Embryonic facial prominence (tissue), 1 donor: ENCODE measurements around the gene ACTR3C.
"Not testable (repeated sequence)": the region's sequence is repeated elsewhere in the genome, so short reads cannot be mapped to it uniquely, and the experiment has no call there.

Experiments used
- DNase-seq: peaks from one replicate; pipeline ENCODE4 v3.0.0-alpha.2; 2016; ENCODE audit errors: extremely low spot score

Gene ACTR3C

DNA sequence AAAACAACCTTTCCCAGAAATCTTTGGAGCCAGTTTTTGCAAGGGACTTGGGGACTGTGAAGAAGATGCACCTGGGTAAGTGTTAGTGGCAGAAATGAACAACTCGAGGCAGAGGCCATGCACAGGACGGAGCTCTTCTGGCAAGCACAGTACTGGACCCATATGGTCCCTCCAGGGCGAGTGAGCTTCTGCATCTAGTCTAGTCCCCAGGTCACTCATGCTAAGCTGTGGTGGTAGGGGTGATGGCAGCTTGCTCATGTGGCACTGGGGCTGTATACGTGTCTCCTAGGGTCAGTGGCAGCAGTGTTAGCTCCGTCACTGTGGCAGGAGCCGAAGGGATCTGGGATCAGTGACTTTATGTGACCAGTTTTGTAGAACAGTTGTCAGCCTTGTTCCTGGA lies 9.5 kb downstream of the ACTR3C start:
- DNase-seq, result no peak

DNA sequence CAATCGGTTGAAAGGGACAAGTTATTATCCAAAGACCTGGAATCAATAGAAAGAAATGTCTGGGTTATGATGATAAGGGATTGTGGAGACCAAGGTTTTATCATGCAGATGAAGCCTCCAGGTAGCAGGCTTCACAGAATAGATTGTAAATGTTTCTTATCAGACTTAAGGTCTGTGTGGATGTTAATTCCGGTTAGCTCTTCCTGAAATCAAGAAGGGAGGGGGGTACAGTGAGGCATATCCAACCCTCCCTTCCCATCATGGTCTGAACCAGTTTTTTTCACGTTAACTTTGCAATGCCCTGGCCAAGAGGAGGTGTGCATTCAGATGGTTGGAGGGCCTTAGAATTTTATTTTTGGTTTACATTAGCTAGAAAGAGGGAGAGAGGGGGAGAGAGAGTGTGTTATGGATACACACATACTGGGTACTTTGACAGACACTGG lies 10.0 kb downstream of the ACTR3C start:
- DNase-seq, result no peak

DNA sequence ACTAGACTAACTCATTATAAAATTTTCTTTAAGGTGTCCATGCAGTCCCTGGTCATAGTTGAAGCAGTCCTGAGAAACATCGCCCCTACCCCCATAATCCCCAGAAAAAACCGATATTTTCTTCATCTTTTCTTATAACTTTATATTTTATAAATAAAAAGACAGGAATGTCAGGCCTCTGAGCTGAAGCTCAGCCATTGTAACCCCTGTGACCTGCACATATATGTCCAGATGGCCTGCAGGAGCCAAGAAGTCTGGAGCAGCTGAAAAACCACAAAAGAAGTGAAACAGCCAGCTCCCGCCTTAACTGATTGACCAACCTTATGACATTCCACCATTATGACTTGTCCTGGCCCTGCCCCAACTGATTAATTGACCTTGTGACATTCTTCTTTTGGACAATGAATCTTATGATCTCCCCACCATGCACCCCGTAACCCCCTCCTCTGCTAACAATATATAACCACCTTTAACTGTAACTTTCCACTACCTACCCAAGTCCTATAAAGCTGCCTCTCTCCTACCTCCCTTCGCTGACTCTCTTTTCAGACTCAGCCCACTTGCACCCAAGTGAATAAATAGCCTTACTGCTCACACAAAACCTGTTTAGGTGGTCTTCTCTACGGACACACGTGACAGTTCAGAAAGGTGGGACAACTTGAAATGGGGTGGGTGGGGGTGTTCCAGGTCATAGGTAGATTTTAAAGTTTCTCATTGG lies 10.5 kb downstream of the ACTR3C start:
- not testable (repeated sequence) for DNase-seq

DNA sequence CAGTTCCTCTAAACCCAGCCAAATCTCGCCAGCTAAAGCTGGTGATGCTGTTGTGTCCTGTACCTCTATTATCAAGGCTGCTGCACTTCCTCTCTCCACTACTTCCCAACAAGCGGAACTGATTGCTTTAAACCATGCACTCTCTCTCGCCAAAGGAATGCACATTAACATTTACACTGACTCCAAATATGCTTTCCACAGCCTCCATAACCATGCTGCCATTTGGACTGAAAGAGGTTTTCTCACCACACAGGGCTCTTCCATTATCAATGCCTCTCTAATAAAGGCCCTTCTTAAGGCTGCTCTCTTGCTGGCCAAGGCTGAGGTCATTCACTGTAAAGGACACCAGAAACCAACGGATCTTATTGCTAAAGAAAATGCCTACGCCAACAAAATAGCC lies 11.6 kb downstream of the ACTR3C start:
- DNase-seq, result no peak

DNA sequence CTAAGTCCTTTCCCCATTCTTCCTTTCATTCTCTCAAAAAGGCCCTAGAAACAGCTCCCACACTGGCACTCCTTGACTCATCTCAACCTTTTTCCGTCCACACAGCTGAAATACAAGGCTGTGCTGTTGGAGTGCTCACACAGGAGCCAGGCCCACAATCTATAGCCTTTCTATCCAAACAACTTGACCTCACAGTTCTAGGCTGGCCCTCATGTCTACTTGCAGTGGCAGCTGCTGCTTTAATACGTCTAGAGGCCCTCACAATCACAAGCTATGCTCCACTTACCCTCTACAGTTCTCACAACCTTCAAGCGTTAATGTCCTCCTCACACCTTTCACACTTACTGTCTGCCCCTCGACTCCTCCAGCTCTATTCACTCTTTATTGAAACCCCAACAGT lies 12.2 kb downstream of the ACTR3C start:
- DNase-seq, result no peak

DNA sequence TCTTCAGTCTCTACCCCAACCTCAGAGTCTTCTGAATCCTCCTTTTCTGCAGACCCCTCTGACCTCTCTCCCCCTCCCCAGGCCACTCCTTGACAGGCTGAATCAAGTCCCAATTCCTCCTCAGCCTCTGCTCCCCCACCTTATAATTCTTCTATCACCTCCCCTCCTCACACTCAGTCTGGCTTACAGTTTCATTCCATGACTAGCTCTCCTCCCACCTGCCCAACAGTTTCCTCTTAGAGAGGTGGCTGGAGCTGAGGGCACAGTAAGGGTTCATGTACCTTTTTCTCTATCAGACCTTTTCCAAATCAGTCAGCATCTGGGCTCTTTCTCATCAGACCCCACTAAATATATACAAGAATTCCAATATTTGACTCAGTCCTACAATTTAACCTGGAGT lies 14.8 kb downstream of the ACTR3C start:
- DNase-seq, result no peak

DNA sequence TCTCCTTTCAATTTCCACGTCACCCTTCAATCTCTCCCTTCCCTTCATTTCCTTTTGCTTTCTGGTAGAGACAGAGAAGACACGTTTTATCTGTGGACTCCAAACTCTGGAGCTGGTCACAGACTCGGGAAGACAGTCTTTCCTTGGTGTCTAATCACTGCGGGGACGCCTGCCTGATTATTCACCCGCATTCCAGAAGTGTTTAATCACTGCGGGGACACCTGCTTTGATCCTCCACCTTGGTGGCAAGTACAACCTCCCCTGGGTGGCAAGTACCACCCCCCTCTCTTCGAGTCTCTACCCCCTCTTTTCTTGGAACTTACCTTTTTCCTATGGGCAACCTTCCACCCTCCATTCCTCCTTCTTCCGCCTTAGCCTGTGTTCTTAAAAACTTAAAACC lies 15.4 kb downstream of the ACTR3C start:
- DNase-seq, result no peak

DNA sequence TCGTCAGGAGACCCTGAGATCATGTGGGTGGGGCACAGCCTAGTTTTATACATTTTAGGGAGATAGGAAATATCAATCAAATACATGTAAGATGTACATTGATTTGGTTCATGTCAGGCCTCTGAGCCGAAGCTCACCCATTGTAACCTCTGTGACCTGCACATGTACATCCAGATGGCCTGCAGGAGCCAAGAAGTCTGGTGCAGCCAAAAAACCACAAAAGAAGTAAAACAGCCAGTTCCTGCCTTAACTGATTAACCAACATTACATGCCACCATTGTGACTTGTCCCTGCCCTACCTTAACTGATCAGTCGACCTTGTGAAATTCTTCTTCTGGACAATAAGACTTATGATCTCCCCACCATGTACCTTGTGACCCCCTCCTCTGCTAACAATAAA lies 16.2 kb downstream of the ACTR3C start:
- no peak for DNase-seq

DNA sequence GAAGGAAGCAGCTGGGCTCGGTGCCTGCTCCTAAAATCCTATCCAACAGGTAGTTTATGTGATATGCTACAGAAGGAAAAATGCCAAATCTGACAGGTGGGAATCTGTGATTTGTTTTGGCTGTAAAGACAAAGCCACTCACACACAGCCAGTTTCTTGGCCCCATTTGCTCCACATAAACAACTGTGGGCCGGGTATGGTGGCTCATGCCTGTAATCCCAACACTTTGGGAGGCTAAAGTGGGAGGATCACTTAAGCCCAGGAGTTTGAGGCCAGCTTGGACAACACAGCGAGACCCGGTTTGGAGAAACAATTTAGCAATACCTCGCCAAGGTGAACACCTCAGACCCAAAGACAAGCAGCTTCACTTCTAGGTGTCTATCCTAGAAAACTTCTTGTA lies 17.0 kb downstream of the ACTR3C start:
- DNase-seq, result not testable (repeated sequence)

DNA sequence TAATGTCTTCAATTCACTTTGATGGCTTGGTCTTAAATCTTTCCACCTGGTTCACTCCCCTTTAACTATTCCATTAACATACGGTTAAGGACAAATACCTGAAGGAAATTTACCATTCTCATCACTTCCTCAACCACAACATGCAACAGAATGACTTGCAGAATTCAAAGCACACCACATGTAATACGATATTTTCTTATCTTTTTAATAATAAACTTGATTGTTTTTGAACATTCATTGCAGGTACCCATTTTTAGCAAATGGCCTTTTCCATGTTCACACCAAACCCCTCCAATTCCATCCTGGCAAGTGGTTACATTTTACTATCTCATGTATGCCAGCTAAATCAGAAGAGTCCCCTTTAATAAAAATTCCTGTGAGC lies 17.5 kb downstream of the ACTR3C start:
- DNase-seq, result not testable (repeated sequence)

DNA sequence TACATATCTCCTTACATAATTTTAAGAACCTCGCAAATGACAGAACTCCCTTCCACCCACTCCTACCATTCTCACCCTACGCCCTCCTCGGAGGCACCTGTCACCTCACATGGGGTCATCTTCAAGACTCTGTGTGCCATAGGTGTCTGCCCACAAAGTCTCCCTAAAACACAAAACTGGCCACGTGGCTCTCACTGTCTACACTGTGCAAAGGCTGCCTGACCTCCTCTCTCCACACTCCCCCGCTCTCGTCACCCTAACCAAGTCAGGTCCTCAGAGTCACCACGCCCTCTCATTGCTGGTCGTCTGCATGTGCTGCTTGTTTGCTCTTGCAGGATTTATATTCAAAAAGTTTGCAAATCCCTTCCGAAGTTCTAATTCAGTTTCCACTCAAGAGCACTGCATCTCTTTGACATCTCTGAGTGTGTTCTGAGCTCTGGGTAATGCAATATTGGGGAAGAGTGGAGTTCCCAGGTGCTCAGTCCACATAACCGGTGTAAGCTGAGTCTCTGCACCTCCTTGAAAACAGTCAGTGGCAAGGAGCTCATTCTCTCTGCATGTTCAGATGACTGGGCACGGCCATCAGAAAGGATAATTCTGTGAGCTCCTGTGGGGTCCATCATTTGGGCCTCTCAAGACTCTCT lies 18.0 kb downstream of the ACTR3C start:
- DNase-seq, result not testable (repeated sequence)

DNA sequence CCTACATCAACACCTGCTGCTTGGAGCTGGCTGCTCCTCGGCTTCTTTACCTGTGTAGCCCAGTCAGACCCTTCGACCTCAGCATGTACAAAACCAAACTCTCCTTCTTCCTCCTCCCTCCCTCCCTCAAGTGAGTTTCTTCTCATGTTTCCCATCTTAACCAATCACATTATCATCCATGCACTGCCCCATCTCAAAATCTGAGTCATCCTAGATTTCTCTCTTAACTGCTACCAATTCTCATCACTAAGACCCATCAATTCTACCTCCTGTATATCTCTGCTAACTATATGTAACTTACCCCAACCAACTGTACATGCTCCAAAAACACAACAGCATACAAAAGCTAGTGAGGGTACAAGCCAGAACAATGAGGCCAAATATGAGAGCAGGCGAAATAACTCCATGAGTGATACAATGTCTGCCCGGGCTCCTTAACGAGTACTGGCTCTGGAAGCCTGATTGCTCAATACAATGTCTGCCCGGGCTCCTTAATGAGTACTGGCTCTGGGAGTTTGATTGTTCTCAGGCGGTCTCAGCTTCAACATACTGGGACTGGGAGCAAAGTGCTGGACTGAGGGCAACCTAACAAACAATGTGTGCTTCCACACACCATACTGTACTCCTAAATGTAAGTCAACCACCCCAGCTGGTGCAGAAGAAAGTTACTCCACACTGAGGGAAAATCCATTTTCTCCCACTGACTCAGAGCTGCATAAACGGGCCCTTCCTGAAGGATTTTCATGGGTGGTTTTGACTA lies 18.7 kb downstream of the ACTR3C start:
- not testable (repeated sequence) for DNase-seq

DNA sequence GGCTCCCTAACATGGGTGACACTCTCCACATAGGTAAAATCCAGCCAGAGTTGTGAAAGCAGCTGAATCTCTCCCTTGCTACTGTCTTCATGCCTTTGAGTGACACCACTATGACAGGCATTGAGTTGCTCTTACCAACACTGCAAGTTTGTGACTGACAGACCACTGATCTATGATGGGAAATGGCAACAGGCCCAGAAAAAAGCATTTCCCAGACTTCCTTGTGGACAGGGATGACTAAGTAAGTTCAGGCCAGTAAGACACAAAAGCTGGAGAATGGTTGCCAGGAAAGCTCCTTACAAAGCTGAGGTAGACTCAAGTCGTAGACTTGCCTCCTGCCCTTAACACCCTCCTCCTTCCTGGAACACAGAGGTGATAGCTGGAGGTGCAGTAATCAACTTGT lies 20.4 kb downstream of the ACTR3C start:
- not testable (repeated sequence) for DNase-seq

DNA sequence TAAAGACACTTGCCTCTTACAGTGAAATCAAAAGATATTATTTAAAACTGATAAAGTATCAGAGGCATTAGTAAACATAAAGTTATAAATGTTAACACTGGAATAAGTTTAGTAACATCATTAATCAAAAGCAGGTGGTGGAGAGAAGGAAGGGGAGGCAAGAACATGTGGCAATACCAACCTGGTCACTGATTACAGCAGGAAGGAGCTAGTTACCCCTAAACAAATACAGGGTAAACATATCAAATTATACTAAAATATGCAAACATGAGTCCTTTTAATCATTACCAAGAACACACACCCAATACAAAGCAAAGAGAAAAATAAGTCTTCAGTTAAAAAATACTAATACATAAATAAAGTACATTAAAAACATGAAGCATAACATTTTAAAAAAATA lies 25.4 kb downstream of the ACTR3C start:
- DNase-seq, result not testable (repeated sequence)

DNA sequence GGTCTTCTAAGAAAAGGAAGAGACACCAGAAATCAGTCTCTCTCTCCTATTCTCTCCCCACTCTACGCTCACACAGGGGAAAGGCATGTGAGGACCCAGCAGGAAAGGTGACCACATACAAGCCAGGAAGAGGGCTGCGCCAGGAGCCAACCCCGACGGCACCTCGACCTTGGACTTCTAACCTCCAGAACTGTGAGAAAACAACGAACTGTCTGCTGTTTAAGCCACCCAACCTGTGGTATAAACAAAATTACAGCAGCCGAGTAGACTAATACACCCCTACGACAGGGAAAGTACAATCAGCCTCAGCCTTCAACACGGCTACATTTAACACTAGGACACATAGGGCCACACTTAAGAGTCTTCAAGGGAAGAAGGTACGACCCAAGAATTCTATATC lies 26.5 kb downstream of the ACTR3C start:
- not testable (repeated sequence) for DNase-seq

DNA sequence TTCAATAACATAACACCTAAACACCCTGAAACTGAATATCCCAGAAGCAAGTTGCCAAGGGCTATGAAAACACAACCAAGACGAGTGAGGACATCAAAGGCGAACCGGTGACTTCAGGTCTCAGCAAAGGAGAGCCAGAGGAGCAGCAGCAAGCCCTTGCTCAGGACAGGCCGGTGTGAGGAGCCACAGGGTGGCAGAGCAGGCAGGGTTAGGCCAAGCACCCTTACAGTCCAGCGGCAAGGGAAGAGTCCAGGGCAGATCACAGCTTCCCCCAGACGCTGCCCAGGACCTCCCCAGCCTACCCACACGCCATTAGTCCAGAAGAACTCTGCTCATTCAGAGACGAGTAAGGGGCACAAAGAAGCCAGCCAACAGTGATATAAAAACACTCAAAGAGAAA lies 27.7 kb downstream of the ACTR3C start:
- not testable (repeated sequence) for DNase-seq

DNA sequence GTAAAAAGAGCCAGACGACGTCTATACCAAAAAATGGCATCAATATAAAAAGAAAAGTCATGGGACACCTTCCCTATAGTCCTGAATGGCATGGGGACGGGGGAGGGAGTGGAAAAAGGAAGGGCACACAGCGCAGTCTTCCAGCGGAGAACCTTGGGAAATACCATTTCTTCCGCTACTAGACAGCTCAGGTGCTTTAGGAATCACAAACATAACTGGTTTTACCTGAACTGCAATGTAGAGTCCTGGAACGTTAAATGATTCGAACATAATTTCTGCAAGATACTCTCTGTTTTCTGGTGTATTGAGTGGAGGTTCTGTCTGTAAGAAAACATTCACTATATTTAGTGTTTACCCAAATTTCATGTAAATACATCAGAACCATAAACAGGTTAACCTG lies 28.3 kb downstream of the ACTR3C start:
- DNase-seq, result not testable (repeated sequence)

DNA sequence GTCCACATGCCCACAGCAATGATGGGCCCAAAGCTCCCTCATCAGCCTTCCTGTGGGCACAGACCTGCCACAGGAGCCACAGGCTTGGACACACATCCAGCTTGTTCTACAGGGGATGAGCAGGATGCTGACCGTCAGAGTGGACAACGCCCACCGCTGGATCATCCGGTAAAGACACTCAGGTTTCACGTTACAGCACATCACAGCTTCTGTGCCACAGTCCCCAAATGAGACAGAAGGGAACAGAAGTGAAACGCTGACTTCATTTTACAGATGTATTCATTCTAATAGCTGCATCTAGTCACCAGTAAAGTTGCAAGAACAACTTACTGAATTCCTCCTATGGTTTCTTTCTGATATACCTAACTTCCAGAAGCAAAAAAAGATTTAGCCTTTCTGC lies 33.0 kb downstream of the ACTR3C start:
- DNase-seq, result not testable (repeated sequence)

DNA sequence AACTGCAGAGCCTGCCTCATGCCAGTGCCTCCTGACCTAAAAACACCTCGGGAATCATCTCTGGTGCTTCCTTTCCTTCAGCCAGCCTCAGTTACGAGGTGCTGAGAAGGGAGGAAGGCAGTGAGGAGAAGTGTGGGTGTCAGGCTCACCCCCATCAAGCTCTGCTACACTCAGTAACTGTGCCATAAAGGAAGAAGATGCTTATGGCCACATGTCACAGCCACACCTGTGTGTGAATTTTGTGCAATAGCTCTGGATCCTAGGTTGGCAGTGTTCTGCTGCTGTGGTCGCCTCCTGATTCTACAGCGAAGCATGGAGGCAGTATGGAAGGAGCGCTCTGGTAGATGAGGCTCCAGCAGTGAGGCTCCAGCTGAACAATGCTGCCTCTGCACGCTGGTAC lies 34.5 kb downstream of the ACTR3C start:
- DNase-seq, result not testable (repeated sequence)

DNA sequence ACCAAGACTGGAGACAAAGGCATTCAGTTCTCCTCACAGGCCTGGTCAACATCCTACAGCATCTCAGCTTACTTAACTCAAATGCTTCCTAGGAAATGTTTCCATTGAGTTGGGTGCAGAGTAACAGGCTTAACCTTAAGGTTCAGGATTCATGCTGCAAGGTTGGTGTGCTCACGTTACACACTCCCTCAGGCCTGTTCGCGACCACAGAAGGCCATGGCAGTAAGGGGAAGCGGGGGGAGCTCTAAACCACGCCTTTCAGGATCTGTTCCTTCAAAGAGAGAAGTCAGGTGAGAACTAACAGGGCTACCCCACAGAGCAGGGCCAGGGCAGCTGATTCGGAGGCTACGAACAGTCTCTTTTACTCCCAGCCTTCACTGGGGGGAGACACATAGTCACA lies 35.5 kb downstream of the ACTR3C start:
- not testable (repeated sequence) for DNase-seq

DNA sequence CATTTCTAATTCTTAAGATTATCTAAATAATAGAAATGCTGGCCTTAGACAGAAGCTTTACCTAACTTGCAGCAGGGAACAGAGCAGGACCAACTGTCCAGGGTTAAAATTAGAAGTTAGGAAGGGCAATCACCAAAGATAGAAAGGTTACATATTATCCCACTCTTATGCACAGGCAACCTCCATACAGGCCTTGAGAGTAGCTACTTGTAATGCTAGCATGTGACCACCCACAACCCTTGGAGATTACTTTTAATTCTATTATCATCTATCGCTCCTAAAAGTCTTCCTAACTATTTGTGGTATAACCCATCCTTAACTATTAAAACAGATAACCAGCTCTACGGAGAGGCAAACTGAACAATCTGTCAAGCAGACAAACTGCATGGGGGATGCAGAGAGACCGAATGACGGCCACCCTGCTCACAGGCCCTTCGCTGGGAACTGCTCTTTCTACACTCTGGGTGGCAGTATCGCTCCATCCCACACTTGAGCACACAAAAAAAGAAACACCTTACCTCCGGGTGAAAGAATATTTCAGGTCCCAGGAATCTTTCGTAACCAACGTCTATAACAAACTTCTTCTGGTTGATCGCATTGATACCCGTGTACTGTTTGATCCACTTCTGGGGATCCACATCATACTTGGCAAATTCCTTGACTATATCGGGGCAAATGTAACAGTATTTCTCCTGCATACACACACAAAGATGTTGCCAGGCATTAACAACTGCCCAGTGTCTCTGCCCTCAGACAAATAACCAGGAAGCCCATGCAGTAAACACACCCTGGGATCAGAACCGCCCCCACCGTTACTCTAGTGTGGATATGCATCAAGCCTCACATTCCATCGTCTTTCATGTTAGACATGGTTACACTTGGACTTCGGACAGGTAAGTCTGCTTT lies 37.2 kb downstream of the ACTR3C start:
- not testable (repeated sequence) for DNase-seq

DNA sequence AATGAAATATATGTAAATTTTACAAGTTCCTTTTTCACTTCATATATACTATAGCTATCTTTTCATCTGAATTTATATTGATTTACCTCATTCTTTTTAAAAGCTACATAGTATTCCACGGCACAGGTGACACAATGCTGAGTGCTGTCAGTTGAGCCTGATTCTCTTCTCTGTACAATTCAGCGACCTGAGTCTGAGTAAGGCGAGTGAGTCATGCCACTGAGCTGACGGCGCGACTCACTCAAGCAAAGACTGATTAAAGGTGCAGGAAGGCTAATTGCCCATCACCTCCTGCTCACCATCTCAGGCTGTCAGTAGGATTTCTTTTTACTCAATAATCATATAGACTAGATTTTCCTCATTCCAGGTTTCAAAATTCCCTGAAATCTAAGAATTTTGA lies 39.7 kb downstream of the ACTR3C start:
- DNase-seq, result not testable (repeated sequence)
